A549 treated with dexamethasone at 1 μM for 4 hours (cell line): Measurements from ENCODE around the gene SLC7A1. TPM values are rescaled to one million over a fixed set of nuclear protein-coding genes. Genes with fewer than 3 reads are reported as not detected.

ENCODE experiments used
- total RNA-seq: library from RNA; stranded (reverse); fragments of 200-300 nt; extraction: Qiagen RNA extraction; gene quantifications from 5 replicates; pipeline ENCODE4 v1.2.3, GENCODE V29; 2022

Gene SLC7A1
- total RNA-seq: 25.5 to 40.8 TPM (median 35.5 TPM) in 5 replicates

DNA sequence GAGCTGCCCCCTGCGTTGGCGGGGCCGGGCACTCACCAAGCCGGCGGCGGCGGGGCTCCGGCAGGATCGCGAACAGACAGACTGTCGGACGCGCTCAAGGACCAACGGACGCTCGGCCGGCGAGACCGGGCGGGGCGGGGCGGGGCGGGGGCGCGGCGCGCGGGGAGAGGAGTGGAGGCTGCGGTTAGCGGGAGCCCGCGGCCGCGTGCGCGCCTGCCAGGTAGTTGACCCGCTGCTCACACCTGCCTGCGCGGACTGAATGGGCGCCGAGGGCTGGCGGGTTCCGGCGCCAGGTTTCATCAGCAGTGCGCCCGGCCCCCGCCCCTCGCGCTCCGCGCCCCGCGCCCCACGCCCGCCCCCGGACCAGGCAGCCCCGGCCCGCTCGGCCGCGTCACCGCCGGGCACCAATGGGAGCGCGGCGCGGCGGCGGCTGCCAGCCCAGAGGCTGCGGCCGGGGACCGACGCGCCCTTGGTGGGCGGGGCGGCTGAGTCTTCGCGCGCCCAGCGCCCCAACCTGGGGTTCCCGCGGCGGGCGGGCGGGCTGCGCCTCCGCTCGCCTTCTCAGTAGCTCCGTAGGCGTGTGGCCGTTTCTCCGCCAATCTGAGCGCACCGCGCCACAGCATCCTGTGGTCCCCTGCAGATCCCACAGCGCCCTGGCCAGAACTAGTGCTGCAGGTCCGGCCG is at the start of gene SLC7A1:
Gene SLC7A1, minus strand, starts transcription at position 309 of the 684 bp plus-strand sequence. CDS start 59,500 bp downstream, outside the sequence.

